ENCODE results near the gene TPRKB. TPM values are rescaled to one million over a fixed set of nuclear protein-coding genes. Genes with fewer than 3 reads are reported as not detected.

Gene TPRKB
- total and polyA plus RNA-seq, 9 of the 15 experiments (the other 6 are each of a cell fraction or from before 2014, with no cell fraction given): 55.6 to 250 (median 112) TPM

GRCh38 chr2:73779467-73780236, 42.5 kb upstream of the TPRKB start, which contains the start of gene DUSP11 (continued):
- TF ChIP-seq SIRT6 (IDR thresholded peaks at IDR 0.05; ENCODE audit: low read depth, low read length) (no peak), ELF4 (CRISPR knock-in tag; IDR thresholded peaks at IDR 0.05) (no peak), SAFB (IDR thresholded peaks at IDR 0.05; ENCODE audit: borderline replicate concordance, low read depth, low read length) (no peak), ZNF511 (CRISPR knock-in tag; IDR thresholded peaks at IDR 0.05) (no peak), MTA3 (IDR thresholded peaks at IDR 0.05; ENCODE audit: borderline replicate concordance) (peak; percentile 60; the same call in 1 of the 2 replicates), EP300 (IDR thresholded peaks at IDR 0.05; ENCODE audit: low read length) (peak; percentile 37; the same call in 1 of the 2 replicates), TBP (optimal IDR thresholded peaks at IDR 0.05; ENCODE audit: low read depth, low read length) (peak; percentile 41), HDAC1 (IDR thresholded peaks at IDR 0.05) (peak in 1 of 2 experiments; percentile 65; a peak in 2 of 4 replicates), HNRNPUL1 (IDR thresholded peaks at IDR 0.05; ENCODE audit: low read length) (no peak), ATF1 (CRISPR knock-in tag; IDR thresholded peaks at IDR 0.05) (no peak), ATF1 (tag; IDR thresholded peaks at IDR 0.05) (peak; percentile 82), SREBF2 (CRISPR knock-in tag; IDR thresholded peaks at IDR 0.05) (no peak), RBFOX2 (IDR thresholded peaks at IDR 0.05; ENCODE audit: low read depth, low read length) (peak; percentile 87), KLF16 (IDR thresholded peaks at IDR 0.05) (0 out of 2 replicates have a peak, but pooled peaks have one; percentile 29), CREB1 (IDR thresholded peaks at IDR 0.05) (peak; percentile 58; the same call in 1 of the 2 replicates), CREB1 (CRISPR knock-in tag; IDR thresholded peaks at IDR 0.05) (peak; percentile 62; the same call in 1 of the 2 replicates), FOXJ3 (CRISPR knock-in tag; IDR thresholded peaks at IDR 0.05) (no peak), DPF2 (IDR thresholded peaks at IDR 0.05) (no peak), BHLHE40 (IDR thresholded peaks at IDR 0.05; ENCODE audit: low read length) (peak; percentile 51)
- TF ChIP-seq, protein P1, sequence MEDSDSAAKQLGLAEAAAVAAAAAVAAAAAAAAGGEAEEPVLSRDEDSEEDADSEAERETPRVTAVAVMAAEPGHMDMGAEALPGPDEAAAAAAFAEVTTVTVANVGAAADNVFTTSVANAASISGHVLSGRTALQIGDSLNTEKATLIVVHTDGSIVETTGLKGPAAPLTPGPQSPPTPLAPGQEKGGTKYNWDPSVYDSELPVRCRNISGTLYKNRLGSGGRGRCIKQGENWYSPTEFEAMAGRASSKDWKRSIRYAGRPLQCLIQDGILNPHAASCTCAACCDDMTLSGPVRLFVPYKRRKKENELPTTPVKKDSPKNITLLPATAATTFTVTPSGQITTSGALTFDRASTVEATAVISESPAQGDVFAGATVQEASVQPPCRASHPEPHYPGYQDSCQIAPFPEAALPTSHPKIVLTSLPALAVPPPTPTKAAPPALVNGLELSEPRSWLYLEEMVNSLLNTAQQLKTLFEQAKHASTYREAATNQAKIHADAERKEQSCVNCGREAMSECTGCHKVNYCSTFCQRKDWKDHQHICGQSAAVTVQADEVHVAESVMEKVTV (CRISPR knock-in tag; IDR thresholded peaks at IDR 0.05): no peak
- TF ChIP-seq, protein P2, sequence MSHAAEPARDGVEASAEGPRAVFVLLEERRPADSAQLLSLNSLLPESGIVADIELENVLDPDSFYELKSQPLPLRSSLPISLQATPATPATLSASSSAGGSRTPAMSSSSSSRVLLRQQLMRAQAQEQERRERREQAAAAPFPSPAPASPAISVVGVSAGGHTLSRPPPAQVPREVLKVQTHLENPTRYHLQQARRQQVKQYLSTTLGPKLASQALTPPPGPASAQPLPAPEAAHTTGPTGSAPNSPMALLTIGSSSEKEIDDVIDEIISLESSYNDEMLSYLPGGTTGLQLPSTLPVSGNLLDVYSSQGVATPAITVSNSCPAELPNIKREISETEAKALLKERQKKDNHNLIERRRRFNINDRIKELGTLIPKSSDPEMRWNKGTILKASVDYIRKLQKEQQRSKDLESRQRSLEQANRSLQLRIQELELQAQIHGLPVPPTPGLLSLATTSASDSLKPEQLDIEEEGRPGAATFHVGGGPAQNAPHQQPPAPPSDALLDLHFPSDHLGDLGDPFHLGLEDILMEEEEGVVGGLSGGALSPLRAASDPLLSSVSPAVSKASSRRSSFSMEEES (CRISPR knock-in tag; IDR thresholded peaks at IDR 0.05): no peak

Data from K562 (cell line).